Right lobe of liver (tissue), 6 donors: ENCODE results near the gene PEX5. TPM values are rescaled to one million over a fixed set of nuclear protein-coding genes. Genes with fewer than 3 reads are reported as not detected.

Experiments
- ATAC-seq, 4 donors: fragments of 200-7000 bp; cut with Tn5 transposase; one replicate each; pipeline ENCODE4 v1.9.1; 2020; ENCODE audit warnings: mild to moderate bottlenecking in 4 of 4, moderate library complexity in 4 of 4
- DNase-seq, 3 donors: peaks; one replicate each; pipeline ENCODE4 v3.0.0-alpha.2; 2020
- H3K27ac ChIP-seq, 3 donors: fragments of 200-600 bp; one replicate each; pipeline ENCODE4 v1.8.0; 2022
- H3K27me3 ChIP-seq, 2 donors: fragments of 200-600 bp; one replicate each; pipeline ENCODE4 v1.8.0; 2022
- H3K36me3 ChIP-seq, 4 donors: fragments of 200-600 bp; sonication (generic) in 1 of 4; one replicate each; pipeline versions ENCODE4 v1.5.1 to v1.8.0; 2017 to 2022; ENCODE audit warnings: control low read depth in 1 of 4
- H3K4me1 ChIP-seq, 4 donors: fragments of 200-600 bp; sonication (generic) in 1 of 4; one replicate each; pipeline versions ENCODE4 v1.5.1 to v1.8.0; 2017 to 2022; ENCODE audit warnings: control low read depth in 1 of 4
- H3K4me3 ChIP-seq, 3 donors: fragments of 200-600 bp; one replicate each; pipeline ENCODE4 v1.8.0; 2022
- H3K9me3 ChIP-seq, 4 donors: fragments of 200-600 bp; sonication (generic) in 1 of 4; one replicate each; pipeline versions ENCODE4 v1.5.1 to v1.8.0; 2017 to 2022; ENCODE audit warnings: control low read depth in 1 of 4
- POLR2A ChIP-seq: fragments of 450-650 bp; IDR thresholded peaks from one replicate; pipeline ENCODE4 v1.6.1; 2017; ENCODE audit warnings: antibody characterized with exemption, mild to moderate bottlenecking
- WGBS: methylation state at CpG from one replicate; pipeline ENCODE4 v1.1.6; 2018; ENCODE audit warnings: low coverage, low lambda C conversion rate; ENCODE audit not compliant: insufficient coverage; ENCODE audit errors: missing lambda C conversion rate; 5-methylcytosine and 5-hydroxymethylcytosine counted together
- intact Hi-C, 2 donors: fragments of 100-400 bp; cut with DNase I; formaldehyde crosslinking; loops; one replicate each; pipeline versions ENCODE4 v1.11.2 to v1.14.1; 2022
- total RNA-seq, 6 experiments: library from RNA; depleted of rRNA in 2 of 6; stranded (reverse); fragments of >200 nt in 2 of 6; fragmentation: NEBNext Ultra II Directional in 3 of 6; extraction: Animal tissue kit (Norgen Biotek cat#: 25700) in 3 of 6; gene quantifications; one replicate each; pipeline versions ENCODE4 v1.1.0 to v1.2.4, GENCODE V29; 2016 to 2023
- TF ChIP-seq, protein P1 (sequence below), 4 donors: fragments of 200-600 bp in 3 of 4; fragments of 450-650 bp in 1 of 4; IDR thresholded peaks; one replicate each; pipeline versions ENCODE4 v1.5.1 to v1.8.0; 2016 to 2022; ENCODE audit warnings: antibody characterized with exemption in 4 of 4, mild to moderate bottlenecking in 2 of 4
- donor health status: DM: no; HTN: yes; CAD: no.
- donor health status: DM: no; HTN: no; CAD: no.
- donor health status: DM: no; HTN: no; CAD: no.
- donor health status: DM: no; HTN: yes; CAD: no.
- donor health status: DM: no; HTN: yes; CAD: no.

Gene PEX5
- total RNA-seq, 6 experiments from 2014 or later, result 28.7 to 43.9 (median 36.2) TPM

DNA sequence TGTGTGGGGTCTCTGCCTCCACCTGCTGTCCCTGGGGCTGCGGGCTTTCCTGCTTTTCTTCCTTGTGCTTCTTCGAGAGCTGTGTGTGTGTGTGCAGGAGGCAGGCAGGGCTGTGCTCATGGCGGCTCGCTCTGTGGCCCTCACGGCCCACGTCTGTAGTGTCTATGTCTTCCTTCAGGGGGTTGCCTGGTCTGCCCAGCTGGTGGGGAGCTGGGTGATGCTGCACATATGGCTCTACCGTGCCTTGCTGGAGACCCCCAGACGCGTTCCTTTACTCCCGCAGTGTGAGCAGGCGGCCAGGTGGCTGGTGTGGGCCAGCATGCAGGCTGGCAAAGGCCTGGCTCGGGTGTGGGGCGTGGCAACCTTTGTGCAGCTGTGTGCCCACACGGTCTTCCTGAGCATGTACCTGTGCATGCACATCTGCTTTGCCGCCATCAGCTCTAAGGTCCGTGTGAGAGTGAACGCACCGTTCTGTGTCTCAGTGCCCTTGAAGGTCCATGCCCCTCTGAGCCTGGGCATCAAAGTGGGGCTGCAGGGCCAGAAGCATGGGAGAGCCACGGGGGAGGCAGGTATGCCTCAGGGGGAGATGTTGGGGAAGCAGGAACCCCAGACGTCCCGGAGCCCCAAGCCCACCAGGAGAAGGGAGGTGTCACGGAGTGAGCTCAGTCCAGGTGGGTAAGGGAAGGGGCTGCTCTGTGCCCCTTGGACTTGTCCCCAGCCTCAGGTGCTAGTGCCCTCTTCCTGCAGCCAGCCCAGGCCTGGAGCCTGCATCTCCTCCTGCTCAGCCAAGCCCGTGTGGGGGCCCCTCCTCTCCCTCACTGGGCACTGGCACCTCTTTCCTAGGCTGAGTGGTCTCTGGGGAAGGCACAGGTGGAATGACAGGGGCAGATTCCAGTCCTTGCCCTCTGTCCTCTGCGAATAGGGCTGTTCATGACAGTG, 33.0 kb upstream of the PEX5 start:
- DNase-seq, result no peak
- Histone ChIP-seq H3K4me1 (peaks cover 0 to 63% (median 15%) of the 10 kb centered on the region in 4 donors), H3K36me3 (peaks cover 0 to 5% (median 0%) of the 10 kb centered on the region in 4 donors), H3K4me3 (peak overlapping the region in 1 of 3 donors; percentile 37), H3K9me3 (no peaks in the 10 kb centered on the region), H3K27ac (peak overlapping the region in 1 of 3 donors; percentile 79), H3K27me3 (no peaks in the 10 kb centered on the region)
- no peak for TF ChIP-seq POLR2A
- TF ChIP-seq, protein P1, sequence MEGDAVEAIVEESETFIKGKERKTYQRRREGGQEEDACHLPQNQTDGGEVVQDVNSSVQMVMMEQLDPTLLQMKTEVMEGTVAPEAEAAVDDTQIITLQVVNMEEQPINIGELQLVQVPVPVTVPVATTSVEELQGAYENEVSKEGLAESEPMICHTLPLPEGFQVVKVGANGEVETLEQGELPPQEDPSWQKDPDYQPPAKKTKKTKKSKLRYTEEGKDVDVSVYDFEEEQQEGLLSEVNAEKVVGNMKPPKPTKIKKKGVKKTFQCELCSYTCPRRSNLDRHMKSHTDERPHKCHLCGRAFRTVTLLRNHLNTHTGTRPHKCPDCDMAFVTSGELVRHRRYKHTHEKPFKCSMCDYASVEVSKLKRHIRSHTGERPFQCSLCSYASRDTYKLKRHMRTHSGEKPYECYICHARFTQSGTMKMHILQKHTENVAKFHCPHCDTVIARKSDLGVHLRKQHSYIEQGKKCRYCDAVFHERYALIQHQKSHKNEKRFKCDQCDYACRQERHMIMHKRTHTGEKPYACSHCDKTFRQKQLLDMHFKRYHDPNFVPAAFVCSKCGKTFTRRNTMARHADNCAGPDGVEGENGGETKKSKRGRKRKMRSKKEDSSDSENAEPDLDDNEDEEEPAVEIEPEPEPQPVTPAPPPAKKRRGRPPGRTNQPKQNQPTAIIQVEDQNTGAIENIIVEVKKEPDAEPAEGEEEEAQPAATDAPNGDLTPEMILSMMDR (IDR thresholded peaks at IDR 0.05), result no peak
- intact Hi-C loops, result no loop called here
- 75% methylated on average over 4 of the region's 24 CpGs for WGBS
- ATAC-seq, result no peak

DNA sequence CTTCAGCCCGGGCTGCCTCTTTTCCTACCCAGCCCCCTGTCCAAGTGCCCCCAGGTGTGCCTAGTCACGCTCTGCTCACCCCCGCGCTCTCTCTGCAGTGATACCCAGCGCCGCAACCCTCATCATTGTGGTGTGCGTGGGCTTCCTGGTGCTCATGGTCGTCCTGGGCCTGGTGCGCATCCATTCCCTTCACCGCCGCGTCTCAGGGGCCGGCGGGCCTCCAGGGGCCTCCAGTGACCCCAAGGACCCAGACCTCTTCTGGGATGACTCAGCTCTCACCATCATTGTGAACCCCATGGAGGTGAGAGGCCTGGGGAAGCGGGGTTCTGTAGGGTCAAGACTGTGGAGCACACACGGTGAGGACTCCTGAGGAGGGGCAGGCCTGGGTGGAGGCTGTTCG, 32.1 kb upstream of the PEX5 start:
- H3K4me3 ChIP-seq, result no peak overlapping the region
- 91% methylated on average over 15 of the region's 17 CpGs for WGBS
- H3K9me3 ChIP-seq, result no peaks in the 10 kb centered on the region
- H3K27me3 ChIP-seq, result no peaks in the 10 kb centered on the region
- no peak for DNase-seq
- H3K27ac ChIP-seq, result no peak overlapping the region
- peaks cover 0 to 63% (median 14%) of the 10 kb centered on the region in 4 donors for H3K4me1 ChIP-seq
- ATAC-seq, result no peak
- intact Hi-C loops, result no loop called here
- H3K36me3 ChIP-seq, result peaks cover 0 to 5% (median 0%) of the 10 kb centered on the region in 4 donors
- no peak for TF ChIP-seq POLR2A
- TF ChIP-seq, protein P1 (IDR thresholded peaks at IDR 0.05), result no peak

DNA sequence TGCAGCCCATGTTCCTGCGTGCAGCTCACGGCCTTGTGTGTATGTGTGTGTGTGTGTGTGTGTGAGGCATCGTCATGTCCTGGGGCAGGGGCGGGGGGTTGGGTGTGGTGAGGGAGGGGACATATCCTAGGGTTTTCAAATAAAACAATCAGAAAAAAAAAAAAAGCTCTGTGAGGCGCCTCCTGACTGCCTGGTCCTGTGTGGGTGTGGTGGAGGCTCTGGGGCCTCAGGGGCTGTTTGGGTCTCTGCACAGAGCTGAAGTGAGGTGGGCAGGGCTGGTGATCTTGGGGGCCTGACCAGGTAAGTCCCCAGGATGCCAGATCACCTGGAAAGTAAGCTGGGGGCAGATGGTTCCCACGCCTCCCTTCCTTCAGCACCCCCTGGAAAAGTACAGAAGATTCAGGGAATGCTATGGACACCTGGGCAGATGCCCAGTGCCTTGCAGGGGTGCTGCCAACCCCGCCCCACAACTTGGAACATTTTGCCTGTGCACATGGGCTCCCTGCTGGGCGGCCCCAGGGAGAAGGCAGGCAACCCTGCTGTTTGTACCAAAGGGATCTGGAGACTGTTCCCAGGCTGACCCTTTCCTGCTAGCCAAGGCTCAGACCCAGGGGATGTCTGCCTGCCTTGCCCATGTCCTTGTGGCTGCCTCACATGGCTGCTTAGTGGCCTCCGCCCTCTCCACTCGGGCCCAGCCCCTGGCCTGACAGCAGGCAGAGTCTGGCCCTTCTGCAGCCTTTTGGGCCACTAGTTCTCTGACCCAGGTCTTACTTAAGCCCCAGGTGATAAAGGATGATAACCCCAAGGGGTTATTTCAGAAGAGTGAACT, 30.5 kb upstream of the PEX5 start:
- TF ChIP-seq POLR2A, result no peak
- TF ChIP-seq, protein P1 (IDR thresholded peaks at IDR 0.05), result no peak
- no peaks in the 10 kb centered on the region for H3K27me3 ChIP-seq
- H3K4me1 ChIP-seq, result peaks cover 0 to 55% (median 10%) of the 10 kb centered on the region in 4 donors
- peak overlapping the region in 1 of 3 donors; percentile 24 for H3K27ac ChIP-seq
- ATAC-seq (no peak), DNase-seq (no peak)
- intact Hi-C loops, result no loop called here
- H3K4me3 ChIP-seq, result no peak overlapping the region
- WGBS, result 59% methylated on average over 5 of the region's 10 CpGs
- no peaks in the 10 kb centered on the region for H3K36me3 ChIP-seq
- H3K9me3 ChIP-seq, result no peaks in the 10 kb centered on the region

DNA sequence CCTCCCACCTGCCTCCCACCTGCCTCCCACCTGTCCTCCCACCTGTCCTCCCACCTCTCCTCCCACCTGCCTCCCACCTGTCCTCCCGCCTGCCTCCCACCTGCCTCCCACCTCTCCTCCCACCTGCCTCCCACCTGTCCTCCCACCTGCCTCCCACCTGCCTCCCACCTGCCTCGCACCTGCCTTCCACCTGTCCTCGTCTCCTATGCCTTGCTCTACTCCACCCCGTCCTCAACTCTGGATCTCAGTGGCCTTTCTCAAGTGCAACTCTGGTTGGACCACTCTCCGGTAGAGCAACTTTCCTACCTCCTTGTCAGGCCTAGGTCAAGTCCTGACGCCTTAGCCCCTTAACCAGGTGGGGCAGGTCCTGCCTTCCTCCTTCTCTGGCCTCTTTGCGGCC, 29.3 kb upstream of the PEX5 start:
- H3K27me3 ChIP-seq, result no peaks in the 10 kb centered on the region
- ATAC-seq (no peak), DNase-seq (no peak)
- intact Hi-C loops, result no loop called here
- H3K9me3 ChIP-seq, result no peaks in the 10 kb centered on the region
- H3K4me3 ChIP-seq, result no peak overlapping the region
- peak overlapping the region in 1 of 3 donors; percentile 82 for H3K27ac ChIP-seq
- WGBS, result 80% methylated on average over 7 of the region's 7 CpGs
- no peaks in the 10 kb centered on the region for H3K36me3 ChIP-seq
- TF ChIP-seq, protein P1 (IDR thresholded peaks at IDR 0.05), result no peak
- no peak for TF ChIP-seq POLR2A
- peaks cover 0 to 43% (median 4%) of the 10 kb centered on the region in 4 donors for H3K4me1 ChIP-seq
